Muscle of leg (tissue), 11 donors: Measurements from ENCODE around the gene MAP2K7. TPM values are rescaled to one million over a fixed set of nuclear protein-coding genes. Genes with fewer than 3 reads are reported as not detected.
A peak's percentile ranks its signal among the peaks of the same experiment; 100 is the strongest.

Experiments
- DNase-seq: peaks from one replicate; pipeline ENCODE4 v3.0.0; 2013
- H3K27ac ChIP-seq: one replicate; pipeline ENCODE4 v1.5.1; 2013; ENCODE audit warnings: mild to moderate bottlenecking, low read length, control low read depth
- H3K27me3 ChIP-seq: one replicate; pipeline ENCODE4 v1.6.1; 2013; ENCODE audit warnings: low read length; ENCODE audit not compliant: control insufficient read depth, insufficient read depth
- H3K36me3 ChIP-seq: one replicate; pipeline ENCODE4 v1.6.1; 2013; ENCODE audit warnings: low read length; ENCODE audit not compliant: control insufficient read depth, insufficient read depth
- H3K4me1 ChIP-seq: one replicate; pipeline ENCODE4 v1.6.1; 2013; ENCODE audit warnings: low read length; ENCODE audit not compliant: control insufficient read depth, insufficient read depth
- H3K4me3 ChIP-seq: one replicate; pipeline ENCODE4 v1.5.1; 2013; ENCODE audit warnings: low read length, control low read depth
- H3K9me3 ChIP-seq: replicated peaks from 2 replicates; pipeline ENCODE4 v1.6.1; 2013; ENCODE audit warnings: low read depth, low read length; ENCODE audit not compliant: control insufficient read depth
- WGBS: methylation state at CpG from one replicate; pipeline ENCODE4 v1.1.5; 2013; ENCODE audit warnings: missing lambda C conversion rate; ENCODE audit not compliant: insufficient coverage; 5-methylcytosine and 5-hydroxymethylcytosine counted together
- polyA plus RNA-seq, 8 donors: library from polyadenylated mRNA; unstranded; fragments of 120-200 nt; gene quantifications; one replicate each; pipeline versions ENCODE4 v1.2.1 to v1.2.3, GENCODE V29; 2013; ENCODE audit warnings: inconsistent platforms in 1 of 8, low replicate concordance in 1 of 8; ENCODE audit not compliant: insufficient read length in 8 of 8, insufficient read depth in 1 of 8
- total RNA-seq: library from RNA; stranded (reverse); fragments of 120-200 nt; gene quantifications from one replicate; pipeline ENCODE4 v1.2.4, GENCODE V29; 2013

MAP2K7 gene
- total and polyA plus RNA-seq, 9 donors: 8.0 to 26.9 (median 23.1) TPM

GRCh38 chr19:7872306-7873204 lies 31.1 kb upstream of the MAP2K7 start:
- no peaks in the 10 kb centered on the region for H3K36me3 ChIP-seq
- 45% methylated on average over 44 of the region's 47 CpGs for WGBS
- H3K9me3 ChIP-seq: no peaks in the 10 kb centered on the region
- no peak overlapping the region for H3K4me3 ChIP-seq
- no peak overlapping the region for H3K27ac ChIP-seq
- peaks cover 57% of the 10 kb centered on the region for H3K27me3 ChIP-seq
- DNase-seq: peak; percentile 12
- H3K4me1 ChIP-seq: peaks cover 38% of the 10 kb centered on the region

GRCh38 chr19:7873304-7874075 lies 30.2 kb upstream of the MAP2K7 start:
- Histone ChIP-seq H3K4me1 (peaks cover 35% of the 10 kb centered on the region), H3K27ac (no peak overlapping the region), H3K4me3 (no peak overlapping the region), H3K36me3 (no peaks in the 10 kb centered on the region), H3K9me3 (no peaks in the 10 kb centered on the region), H3K27me3 (peaks cover 47% of the 10 kb centered on the region)
- DNase-seq: no peak
- WGBS: 9% methylated on average over 43 of the region's 53 CpGs

DNA sequence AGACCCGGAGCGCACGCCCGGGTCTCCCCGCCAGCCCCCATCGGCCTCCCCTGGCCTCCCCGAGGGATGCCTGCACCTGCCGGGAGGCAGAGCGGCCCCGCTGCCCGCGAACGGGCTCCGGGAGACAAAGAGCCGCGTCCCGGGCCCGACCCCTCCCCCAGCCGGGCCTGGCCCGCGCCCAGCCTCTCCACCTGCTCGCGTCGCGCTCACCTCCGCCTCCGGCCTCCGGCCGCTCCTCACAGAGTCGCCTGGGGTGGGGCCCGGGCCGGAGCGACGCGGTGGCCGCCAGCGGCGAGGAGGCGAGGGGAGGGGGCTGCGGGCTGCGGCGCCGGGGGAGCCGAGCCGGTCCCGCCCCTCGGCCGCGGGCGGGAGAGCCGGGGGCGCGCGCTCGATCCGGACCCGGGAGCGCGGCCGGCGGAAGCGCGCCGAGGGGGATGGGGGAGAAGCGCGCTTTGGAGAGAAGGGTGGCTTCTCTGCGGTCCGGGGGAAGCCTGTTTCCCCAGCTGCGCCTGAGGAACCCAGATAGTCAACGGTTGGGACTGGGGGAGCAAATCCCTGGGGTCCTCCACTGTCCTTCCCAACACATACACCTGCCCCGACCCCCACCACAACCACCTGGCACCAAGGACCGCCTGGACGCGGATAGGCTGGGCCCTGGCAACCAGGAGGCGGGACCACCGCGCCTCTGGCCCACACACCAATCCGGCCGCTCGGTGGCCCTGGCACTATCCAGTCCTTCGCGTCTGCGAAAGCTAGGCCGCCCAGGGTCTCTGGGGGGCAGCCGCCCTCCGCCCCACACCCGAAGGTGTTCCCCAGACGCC lies 29.4 kb upstream of the MAP2K7 start, which contains the start of gene PRR36:
Gene PRR36, minus strand, starts transcription at position 315 of the 821 bp plus-strand sequence. CDS start 701 bp downstream, outside the sequence.
- no peaks in the 10 kb centered on the region for H3K36me3 ChIP-seq
- H3K9me3 ChIP-seq: no peaks in the 10 kb centered on the region
- 1% methylated on average over 66 of the region's 88 CpGs for WGBS
- H3K4me3 ChIP-seq: peak within 1 kb of the TSS; percentile 29
- peaks cover 37% of the 10 kb centered on the region for H3K4me1 ChIP-seq
- H3K27me3 ChIP-seq: peaks cover 43% of the 10 kb centered on the region
- DNase-seq: no peak
- H3K27ac ChIP-seq: no peak within 1 kb of the TSS

- Histone ChIP-seq H3K4me3 (peak overlapping the region; percentile 29), H3K9me3 (no peaks in the 10 kb centered on the region), H3K4me1 (peaks cover 36% of the 10 kb centered on the region), H3K27me3 (peaks cover 43% of the 10 kb centered on the region), H3K36me3 (no peaks in the 10 kb centered on the region), H3K27ac (no peak overlapping the region)
- DNase-seq: no peak
- 71% methylated on average over 7 of the region's 12 CpGs for WGBS
Measured at GRCh38 chr19:7874897-7875273, 28.8 kb upstream of the MAP2K7 start.

- Histone ChIP-seq H3K9me3 (no peaks in the 10 kb centered on the region), H3K4me3 (no peak overlapping the region), H3K4me1 (peaks cover 21% of the 10 kb centered on the region), H3K27me3 (peaks cover 35% of the 10 kb centered on the region), H3K27ac (no peak overlapping the region), H3K36me3 (no peaks in the 10 kb centered on the region)
- DNase-seq: no peak
- 67% methylated on average over 2 of the region's 6 CpGs for WGBS
Measured at GRCh38 chr19:7877249-7877836, 26.3 kb upstream of the MAP2K7 start.

- WGBS: 56% methylated on average over 16 of the region's 18 CpGs
- DNase-seq: no peak
- Histone ChIP-seq H3K27ac (peak overlapping the region; percentile 7), H3K36me3 (no peaks in the 10 kb centered on the region), H3K27me3 (peaks cover 18% of the 10 kb centered on the region), H3K4me3 (no peak overlapping the region), H3K9me3 (no peaks in the 10 kb centered on the region), H3K4me1 (peaks cover 18% of the 10 kb centered on the region)
Measured at GRCh38 chr19:7879111-7879807, 24.4 kb upstream of the MAP2K7 start.

DNA sequence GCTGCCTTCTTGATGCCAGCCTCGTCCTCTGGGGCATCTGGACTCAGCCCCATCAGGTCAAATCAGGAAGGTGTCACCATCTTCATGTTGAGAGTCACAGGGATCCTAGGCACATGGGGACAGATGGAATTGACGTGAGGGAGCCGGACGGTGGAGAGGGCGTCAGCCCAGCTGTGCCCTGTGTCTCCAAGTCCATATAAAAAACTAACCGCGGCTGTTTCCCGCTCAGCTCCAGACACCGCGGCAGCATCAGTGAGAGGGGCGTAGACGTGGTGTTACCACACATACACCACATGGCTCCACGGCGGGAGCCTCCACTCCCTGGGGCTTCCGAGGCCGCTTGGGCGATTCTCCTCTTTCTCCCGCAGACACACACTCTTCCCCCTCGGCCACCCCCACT lies 23.8 kb upstream of the MAP2K7 start:
- Histone ChIP-seq H3K27ac (no peak overlapping the region), H3K36me3 (no peaks in the 10 kb centered on the region), H3K4me3 (no peak overlapping the region), H3K27me3 (peaks cover 12% of the 10 kb centered on the region), H3K9me3 (no peaks in the 10 kb centered on the region), H3K4me1 (peaks cover 12% of the 10 kb centered on the region)
- no peak for DNase-seq
- WGBS: 67% methylated on average over 10 of the region's 19 CpGs

- no peaks in the 10 kb centered on the region for H3K9me3 ChIP-seq
- 89% methylated on average over 3 of the region's 3 CpGs for WGBS
- no peak for DNase-seq
- no peak overlapping the region for H3K4me3 ChIP-seq
- H3K36me3 ChIP-seq: no peaks in the 10 kb centered on the region
- H3K27ac ChIP-seq: no peak overlapping the region
- H3K4me1 ChIP-seq: peaks cover 11% of the 10 kb centered on the region
- no peaks in the 10 kb centered on the region for H3K27me3 ChIP-seq
Measured at GRCh38 chr19:7881910-7882309, 21.8 kb upstream of the MAP2K7 start.

DNA sequence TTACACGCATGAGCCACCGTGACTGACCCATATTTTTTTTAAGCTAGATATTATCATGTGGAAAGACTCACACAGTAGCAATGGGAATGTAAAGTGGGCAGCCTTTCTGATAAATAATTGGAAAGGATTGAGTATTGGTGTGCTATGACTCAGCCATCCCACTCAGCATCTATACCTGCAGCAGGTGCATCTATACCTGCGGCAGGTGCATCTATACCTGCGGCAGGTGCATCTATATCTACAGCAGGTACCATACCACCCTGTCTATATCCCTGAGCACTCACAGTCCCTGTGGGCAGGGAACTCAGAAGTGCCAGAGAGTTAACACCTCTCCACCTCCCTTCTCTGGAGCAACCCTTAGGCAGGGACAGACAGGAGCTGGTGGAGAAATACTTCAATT lies 20.6 kb upstream of the MAP2K7 start:
- no peaks in the 10 kb centered on the region for H3K36me3 ChIP-seq
- no peak for DNase-seq
- H3K27ac ChIP-seq: no peak overlapping the region
- no peak overlapping the region for H3K4me3 ChIP-seq
- 100% methylated on average over 1 of the region's 4 CpGs for WGBS
- no peaks in the 10 kb centered on the region for H3K9me3 ChIP-seq
- peaks cover 12% of the 10 kb centered on the region for H3K4me1 ChIP-seq
- peaks cover 9% of the 10 kb centered on the region for H3K27me3 ChIP-seq
